Measurements from ENCODE around the gene SOX30. TPM values are rescaled to one million over a fixed set of nuclear protein-coding genes. Genes with fewer than 3 reads are reported as not detected.

Gene SOX30
- polyA plus RNA-seq, 6 donors from 2014 or later, result 0.42 to 1.1 (median 0.83) TPM

GRCh38 chr5:157611571-157612476 is 40.4 kb downstream of the SOX30 start:
- Mint-ChIP-seq H3K27me3 (no peaks in the 10 kb centered on the region), H3K9me3 (no peaks in the 10 kb centered on the region), H3K4me3 (no peak overlapping the region), H3K36me3 (no peaks in the 10 kb centered on the region), H3K27ac (no peak overlapping the region), H3K4me1 (peaks cover 31 to 58% (median 52%) of the 10 kb centered on the region in 3 donors)
- ATAC-seq (ENCODE audit: low read depth in 2 of 2) (peak in 1 of 2 donors; percentile 43), DNase-seq (no peak)

- no peak for ATAC-seq (ENCODE audit: low read depth in 2 of 2)
- DNase-seq, result no peak
- no peaks in the 10 kb centered on the region for H3K36me3 Mint-ChIP-seq
- H3K9me3 Mint-ChIP-seq, result no peaks in the 10 kb centered on the region
- H3K27me3 Mint-ChIP-seq, result no peaks in the 10 kb centered on the region
- peak overlapping the region in 2 of 6 donors; percentile 21 to 49 for H3K27ac Mint-ChIP-seq
- H3K4me1 Mint-ChIP-seq, result peaks cover 33 to 61% (median 55%) of the 10 kb centered on the region in 3 donors
- H3K4me3 Mint-ChIP-seq, result no peak overlapping the region
Observed at GRCh38 chr5:157610990-157611389, 41.2 kb downstream of the SOX30 start.

GRCh38 chr5:157608972-157609565 is 43.2 kb downstream of the SOX30 start:
- ATAC-seq (ENCODE audit: low read depth in 2 of 2), result no peak
- Mint-ChIP-seq H3K36me3 (no peaks in the 10 kb centered on the region), H3K4me1 (peaks cover 35 to 66% (median 52%) of the 10 kb centered on the region in 3 donors), H3K27ac (no peak overlapping the region), H3K27me3 (no peaks in the 10 kb centered on the region), H3K4me3 (no peak overlapping the region), H3K9me3 (no peaks in the 10 kb centered on the region)
- DNase-seq, result no peak

DNA sequence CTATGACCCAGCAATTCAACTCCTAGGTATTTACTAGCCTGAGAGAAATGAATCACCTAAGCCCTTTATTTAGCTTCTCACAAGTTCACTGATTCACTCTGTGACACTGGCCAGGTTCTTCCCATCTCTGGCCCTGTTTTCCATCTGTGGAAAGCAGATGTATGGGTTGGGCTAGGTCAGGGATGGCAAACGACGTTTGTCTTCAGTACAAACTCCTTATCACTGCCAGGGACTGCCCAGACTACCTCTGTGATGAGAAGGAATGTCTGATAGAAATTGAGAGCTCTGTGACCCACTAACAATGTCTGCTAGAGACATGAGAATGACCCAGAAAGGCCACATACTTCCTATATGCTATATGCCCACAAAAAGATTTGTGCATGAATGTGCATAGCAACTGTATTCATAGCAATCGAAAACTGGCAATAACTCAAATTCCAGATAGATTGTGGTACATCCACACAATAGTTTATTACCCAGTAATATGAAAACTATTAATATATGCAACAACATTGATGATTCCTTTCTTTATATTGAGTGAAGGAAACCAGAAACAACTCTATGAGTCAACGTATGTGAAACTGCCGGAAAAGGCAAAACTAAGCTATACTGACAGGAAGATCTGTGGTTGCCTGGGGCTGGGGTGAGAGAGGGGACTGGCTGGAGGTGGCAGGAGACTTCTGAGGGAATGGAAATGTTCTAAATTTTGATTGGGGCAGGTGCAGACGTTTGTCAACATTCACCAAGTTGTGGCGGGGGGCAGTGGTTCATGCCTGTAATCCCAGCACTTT is 44.7 kb downstream of the SOX30 start:
- Mint-ChIP-seq H3K4me3 (peak overlapping the region in 6 of 8 donors; percentile 9 to 61 (median 28)), H3K4me1 (peaks cover 38 to 67% (median 52%) of the 10 kb centered on the region in 3 donors), H3K9me3 (no peaks in the 10 kb centered on the region), H3K27ac (peak overlapping the region; percentile 30 to 95 (median 65)), H3K36me3 (no peaks in the 10 kb centered on the region), H3K27me3 (no peaks in the 10 kb centered on the region)
- no peak for DNase-seq
- ATAC-seq (ENCODE audit: low read depth in 2 of 2), result peak in 1 of 2 donors; percentile 51

GRCh38 chr5:157606046-157606445 is 46.2 kb downstream of the SOX30 start:
- peak overlapping the region in 1 of 8 donors; percentile 3 for H3K4me3 Mint-ChIP-seq
- ATAC-seq (ENCODE audit: low read depth in 2 of 2) (no peak), DNase-seq (no peak)
- H3K27me3 Mint-ChIP-seq, result no peaks in the 10 kb centered on the region
- no peaks in the 10 kb centered on the region for H3K9me3 Mint-ChIP-seq
- peaks cover 43 to 67% (median 48%) of the 10 kb centered on the region in 3 donors for H3K4me1 Mint-ChIP-seq
- H3K27ac Mint-ChIP-seq, result peak overlapping the region in 3 of 6 donors; percentile 18 to 77 (median 61)
- no peaks in the 10 kb centered on the region for H3K36me3 Mint-ChIP-seq

- no peak for DNase-seq
- ATAC-seq (ENCODE audit: low read depth in 2 of 2), result no peak
- Mint-ChIP-seq H3K36me3 (no peaks in the 10 kb centered on the region), H3K27ac (peak overlapping the region; percentile 61 to 96 (median 90)), H3K4me1 (peaks cover 43 to 83% (median 60%) of the 10 kb centered on the region in 3 donors), H3K4me3 (peak overlapping the region in 3 of 8 donors; percentile 45 to 80 (median 76)), H3K27me3 (no peaks in the 10 kb centered on the region), H3K9me3 (no peaks in the 10 kb centered on the region)
Observed at GRCh38 chr5:157603333-157604190, 48.7 kb downstream of the SOX30 start.

GRCh38 chr5:157602505-157602904 is 49.7 kb downstream of the SOX30 start:
- no peaks in the 10 kb centered on the region for H3K27me3 Mint-ChIP-seq

GRCh38 chr5:157600252-157600651 is 52.0 kb downstream of the SOX30 start:
- Mint-ChIP-seq H3K36me3 (peaks cover 0 to 7% of the 10 kb centered on the region in 2 donors), H3K4me1 (peaks cover 47 to 93% (median 74%) of the 10 kb centered on the region in 3 donors), H3K9me3 (peaks cover 0 to 12% (median 8%) of the 10 kb centered on the region in 7 donors), H3K27me3 (no peaks in the 10 kb centered on the region), H3K27ac (peak overlapping the region in 5 of 6 donors; percentile 54 to 88 (median 78)), H3K4me3 (peak overlapping the region in 3 of 8 donors; percentile 12 to 61 (median 32))
- ATAC-seq (ENCODE audit: low read depth in 2 of 2) (no peak), DNase-seq (no peak)

More at GRCh38 chr5:157602505-157602904, 49.7 kb downstream of the SOX30 start:
- Mint-ChIP-seq H3K4me1 (peaks cover 38 to 83% (median 61%) of the 10 kb centered on the region in 3 donors), H3K4me3 (peak overlapping the region; percentile 0 to 80 (median 51)), H3K27ac (peak overlapping the region; percentile 18 to 96 (median 90)), H3K36me3 (no peaks in the 10 kb centered on the region), H3K9me3 (peaks cover 0 to 9% (median 0%) of the 10 kb centered on the region in 7 donors)
- DNase-seq (peak; percentile 74), ATAC-seq (ENCODE audit: low read depth in 2 of 2) (peak; percentile 89 to 92)

- Mint-ChIP-seq H3K27me3 (no peaks in the 10 kb centered on the region), H3K36me3 (peaks cover 0 to 7% of the 10 kb centered on the region in 2 donors), H3K4me3 (peak overlapping the region in 7 of 8 donors; percentile 17 to 76 (median 59)), H3K27ac (peak overlapping the region in 4 of 6 donors; percentile 49 to 97 (median 68)), H3K9me3 (peaks cover 0 to 12% (median 8%) of the 10 kb centered on the region in 7 donors), H3K4me1 (peaks cover 53 to 97% (median 81%) of the 10 kb centered on the region in 3 donors)
- ATAC-seq (ENCODE audit: low read depth in 2 of 2) (no peak), DNase-seq (no peak)
Observed at GRCh38 chr5:157599565-157599964, 52.7 kb downstream of the SOX30 start.

GRCh38 chr5:157598350-157598936 is 53.8 kb downstream of the SOX30 start:
- DNase-seq (peak; percentile 52), ATAC-seq (ENCODE audit: low read depth in 2 of 2) (peak in 1 of 2 donors; percentile 10)
- Mint-ChIP-seq H3K27me3 (no peaks in the 10 kb centered on the region), H3K4me1 (peaks cover 51 to 97% (median 83%) of the 10 kb centered on the region in 3 donors), H3K36me3 (peaks cover 0 to 7% of the 10 kb centered on the region in 2 donors), H3K9me3 (peaks cover 0 to 12% (median 8%) of the 10 kb centered on the region in 7 donors), H3K4me3 (peak overlapping the region; percentile 31 to 84 (median 68)), H3K27ac (peak overlapping the region; percentile 70 to 97 (median 95))

GRCh38 chr5:157597277-157597676 is 55.0 kb downstream of the SOX30 start:
- H3K36me3 Mint-ChIP-seq, result peaks cover 0 to 7% of the 10 kb centered on the region in 2 donors
- H3K27ac Mint-ChIP-seq, result peak overlapping the region; percentile 85 to 97 (median 95)
- H3K4me3 Mint-ChIP-seq, result peak overlapping the region; percentile 27 to 81 (median 76)
- DNase-seq (no peak), ATAC-seq (ENCODE audit: low read depth in 2 of 2) (no peak)
- peaks cover 50 to 97% (median 83%) of the 10 kb centered on the region in 3 donors for H3K4me1 Mint-ChIP-seq
- H3K27me3 Mint-ChIP-seq, result no peaks in the 10 kb centered on the region
- H3K9me3 Mint-ChIP-seq, result peaks cover 0 to 12% (median 8%) of the 10 kb centered on the region in 7 donors

Data from naive B cell (primary cell).